Activated naive CD8-positive, alpha-beta T cell treated with anti-CD3 and anti-CD28 coated beads for 36 hours (primary cell): ENCODE results near the gene EXPH5. TPM values are rescaled to one million over a fixed set of nuclear protein-coding genes. Genes with fewer than 3 reads are reported as not detected.
A peak's percentile ranks its signal among the peaks of the same experiment; 100 is the strongest.
"Not testable (repeated sequence)": the region's sequence is repeated elsewhere in the genome, so short reads cannot be mapped to it uniquely, and the experiment has no call there.

Experiments used
- DNase-seq: peaks from one replicate; pipeline ENCODE4 v3.0.0; 2021
- H3K27ac Mint-ChIP-seq: one replicate; pipeline ENCODE4 v1.8.0; 2022; ENCODE audit warnings: mild to moderate bottlenecking, moderate library complexity, mixed read lengths
- H3K27me3 Mint-ChIP-seq: one replicate; pipeline ENCODE4 v1.8.0; 2022; ENCODE audit warnings: mild to moderate bottlenecking, mixed read lengths
- H3K36me3 Mint-ChIP-seq: one replicate; pipeline ENCODE4 v1.8.0; 2021; ENCODE audit warnings: mild to moderate bottlenecking, mixed read lengths
- H3K4me1 Mint-ChIP-seq: one replicate; pipeline ENCODE4 v1.8.0; 2021; ENCODE audit warnings: mixed read lengths
- H3K4me3 Mint-ChIP-seq: one replicate; pipeline ENCODE4 v1.8.0; 2022; ENCODE audit warnings: mild to moderate bottlenecking, moderate library complexity, mixed read lengths
- H3K9me3 Mint-ChIP-seq: one replicate; pipeline ENCODE4 v1.8.0; 2022; ENCODE audit warnings: mixed read lengths
- total RNA-seq, 2 experiments: library from RNA; stranded (reverse); gene quantifications; one replicate each; pipeline ENCODE4 v1.2.3, GENCODE V29; 2021

EXPH5 gene
- total RNA-seq, 2 experiments from 2014 or later = 2.5 to 3.1 TPM

DNA sequence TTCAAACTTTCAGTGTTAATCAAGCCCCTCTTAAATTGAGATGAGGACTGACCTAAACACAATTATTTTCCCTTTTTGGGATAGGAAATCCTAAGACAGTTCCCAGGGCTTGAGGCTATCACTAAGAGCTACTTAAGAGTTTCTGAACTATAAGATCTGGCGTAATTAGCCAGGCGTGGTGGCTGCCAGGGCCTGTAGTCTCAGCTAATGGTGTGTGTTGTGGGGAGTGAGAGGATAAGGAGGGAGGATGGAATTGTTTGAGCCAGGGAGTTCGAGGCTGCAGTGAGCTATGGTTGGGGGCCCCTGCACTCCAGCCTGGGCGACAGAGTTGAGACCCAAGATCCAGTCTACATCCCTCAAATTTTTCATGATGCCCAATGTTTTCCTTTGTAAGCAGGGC is 23.5 kb upstream of the EXPH5 start:
- H3K4me1 Mint-ChIP-seq = peaks cover 11% of the 10 kb centered on the region
- peaks cover 12% of the 10 kb centered on the region for H3K27me3 Mint-ChIP-seq
- H3K36me3 Mint-ChIP-seq = no peaks in the 10 kb centered on the region
- no peak overlapping the region for H3K4me3 Mint-ChIP-seq
- no peak for DNase-seq
- H3K9me3 Mint-ChIP-seq = no peaks in the 10 kb centered on the region
- no peak overlapping the region for H3K27ac Mint-ChIP-seq

DNA sequence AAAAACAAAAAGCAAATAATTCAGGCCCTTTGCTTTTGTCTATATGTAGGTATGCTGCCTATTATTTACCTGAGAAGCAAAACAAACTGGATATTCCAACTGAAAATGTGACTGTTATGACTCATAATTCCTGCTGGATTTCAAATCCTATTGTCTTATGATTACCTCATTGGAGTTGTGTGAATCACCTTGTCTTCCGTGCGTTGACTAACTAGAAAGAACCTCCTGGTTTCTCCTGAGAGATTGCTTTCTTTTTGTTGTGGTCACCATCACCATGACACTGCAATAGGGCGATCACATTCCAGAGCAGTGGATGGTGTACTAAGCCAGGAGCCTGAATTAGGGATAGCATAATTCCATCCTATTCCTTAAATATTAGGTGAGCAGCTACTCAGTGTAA is 23.0 kb upstream of the EXPH5 start:
- H3K27ac Mint-ChIP-seq = no peak overlapping the region
- no peak overlapping the region for H3K4me3 Mint-ChIP-seq
- no peaks in the 10 kb centered on the region for H3K9me3 Mint-ChIP-seq
- no peak for DNase-seq
- H3K36me3 Mint-ChIP-seq = no peaks in the 10 kb centered on the region
- peaks cover 8% of the 10 kb centered on the region for H3K4me1 Mint-ChIP-seq
- H3K27me3 Mint-ChIP-seq = peaks cover 12% of the 10 kb centered on the region

DNA sequence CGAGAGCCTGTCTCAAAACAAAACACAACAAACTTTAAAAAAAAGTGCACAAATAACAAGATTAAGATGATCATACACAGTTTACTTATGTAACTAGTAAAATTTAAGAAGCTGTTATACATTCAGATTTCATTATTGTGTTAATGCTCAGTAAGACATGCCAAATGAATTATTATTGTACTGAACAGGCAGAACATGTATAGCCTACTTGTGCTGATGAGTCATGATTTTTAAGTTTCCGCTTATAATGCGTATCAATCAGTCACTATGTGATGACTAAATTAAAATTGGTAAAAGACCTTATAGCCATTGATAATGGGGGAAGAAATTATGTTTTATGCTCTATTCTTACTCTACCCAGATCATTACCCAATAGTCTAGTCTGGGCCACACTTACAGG is 20.5 kb upstream of the EXPH5 start:
- no peaks in the 10 kb centered on the region for H3K9me3 Mint-ChIP-seq
- no peak for DNase-seq
- no peaks in the 10 kb centered on the region for H3K36me3 Mint-ChIP-seq
- no peak overlapping the region for H3K4me3 Mint-ChIP-seq
- peaks cover 12% of the 10 kb centered on the region for H3K27me3 Mint-ChIP-seq
- H3K27ac Mint-ChIP-seq = no peak overlapping the region
- no peaks in the 10 kb centered on the region for H3K4me1 Mint-ChIP-seq

GRCh38 chr11:108609682-108610081 is 16.1 kb upstream of the EXPH5 start:
- H3K4me3 Mint-ChIP-seq = no peak overlapping the region
- no peaks in the 10 kb centered on the region for H3K4me1 Mint-ChIP-seq
- H3K27ac Mint-ChIP-seq = no peak overlapping the region
- peaks cover 3% of the 10 kb centered on the region for H3K27me3 Mint-ChIP-seq
- no peaks in the 10 kb centered on the region for H3K9me3 Mint-ChIP-seq
- no peaks in the 10 kb centered on the region for H3K36me3 Mint-ChIP-seq
- DNase-seq = no peak

- DNase-seq = no peak
- H3K4me3 Mint-ChIP-seq = no peak overlapping the region
Measured at GRCh38 chr11:108608548-108608947, 15.0 kb upstream of the EXPH5 start.

DNA sequence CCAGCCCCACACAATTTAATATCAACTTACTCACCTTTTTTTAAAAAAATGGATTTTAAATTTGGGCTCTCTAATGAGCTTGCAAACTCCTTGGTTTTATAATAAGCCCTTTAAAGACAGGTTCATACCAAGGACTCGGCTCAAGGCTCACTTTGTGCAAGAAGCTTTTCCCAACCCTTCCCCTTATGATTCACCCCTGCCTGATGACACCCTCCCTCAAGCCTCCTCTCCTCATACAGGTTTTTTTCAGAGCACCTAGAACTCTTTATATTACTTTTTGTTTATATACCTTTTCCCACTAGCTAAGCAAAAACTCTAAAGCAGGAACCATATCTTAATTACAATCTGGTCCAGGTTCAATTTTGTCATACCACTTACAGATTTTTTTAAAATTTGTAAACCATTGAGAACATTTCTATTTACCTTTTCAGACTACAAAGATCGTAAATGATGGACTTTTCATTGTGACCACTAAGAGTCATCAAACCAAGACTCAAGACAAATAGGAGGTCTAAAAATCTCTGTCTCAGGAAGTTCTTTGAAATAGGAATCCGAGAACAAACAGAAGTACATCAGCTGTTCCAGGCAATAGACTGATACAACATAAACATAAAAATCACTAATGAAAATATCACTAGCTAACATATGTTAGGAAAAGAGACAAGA is 13.1 kb upstream of the EXPH5 start:
- no peaks in the 10 kb centered on the region for H3K9me3 Mint-ChIP-seq
- H3K4me1 Mint-ChIP-seq = no peaks in the 10 kb centered on the region
- peaks cover 12% of the 10 kb centered on the region for H3K27me3 Mint-ChIP-seq
- H3K36me3 Mint-ChIP-seq = no peaks in the 10 kb centered on the region
- no peak overlapping the region for H3K4me3 Mint-ChIP-seq
- no peak for DNase-seq
- no peak overlapping the region for H3K27ac Mint-ChIP-seq

More at GRCh38 chr11:108608548-108608947, 15.0 kb upstream of the EXPH5 start:
- Mint-ChIP-seq H3K4me1 (no peaks in the 10 kb centered on the region), H3K27me3 (peaks cover 5% of the 10 kb centered on the region), H3K36me3 (no peaks in the 10 kb centered on the region), H3K27ac (no peak overlapping the region), H3K9me3 (no peaks in the 10 kb centered on the region)

DNA sequence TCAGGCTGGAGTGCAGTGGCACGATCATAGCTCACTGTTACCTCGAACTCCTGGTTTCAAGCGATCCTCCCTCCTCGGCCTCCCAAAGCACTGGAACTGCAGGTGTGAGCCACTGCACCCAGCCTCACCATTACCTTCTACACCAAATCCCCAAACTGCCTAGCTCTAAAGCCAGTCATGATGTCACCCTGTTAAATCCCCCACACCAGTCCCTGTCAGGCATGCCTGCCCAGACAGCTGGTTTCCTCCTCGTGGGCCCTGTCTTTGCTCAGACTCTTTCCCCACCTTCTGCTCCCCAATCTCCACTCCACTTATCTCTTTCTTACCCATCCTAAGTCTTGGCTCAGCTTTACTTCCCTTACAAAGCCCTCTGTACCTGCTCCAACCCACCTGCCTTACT is 12.5 kb upstream of the EXPH5 start:
- no peaks in the 10 kb centered on the region for H3K9me3 Mint-ChIP-seq

DNA sequence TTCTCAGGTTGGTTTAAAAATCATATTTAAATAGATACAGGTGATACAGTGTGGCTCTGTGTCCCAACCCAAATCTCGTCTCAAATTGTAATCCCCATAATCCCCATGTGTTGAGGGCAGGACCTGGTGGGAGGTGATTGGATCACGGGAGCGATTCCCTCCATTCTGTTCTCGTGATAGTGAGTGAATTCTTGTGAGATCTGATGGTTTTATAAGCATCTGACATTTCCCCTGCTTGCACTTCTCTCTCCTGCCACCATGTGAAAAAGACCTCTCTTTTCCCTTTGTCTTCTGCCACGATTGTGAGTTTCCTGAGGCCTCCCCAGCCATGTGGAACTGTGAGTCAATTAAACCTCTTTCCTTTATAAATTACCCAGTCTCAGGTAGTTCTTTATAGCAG is 9.2 kb upstream of the EXPH5 start:
- not testable (repeated sequence) for H3K4me3 Mint-ChIP-seq, H3K4me1 Mint-ChIP-seq, DNase-seq, H3K27ac Mint-ChIP-seq, H3K9me3 Mint-ChIP-seq, H3K36me3 Mint-ChIP-seq
- H3K27me3 Mint-ChIP-seq = peaks cover 12% of the 10 kb centered on the region

More for the DNA sequence above, 12.5 kb upstream of the EXPH5 start:
- DNase-seq = no peak
- Mint-ChIP-seq H3K36me3 (no peaks in the 10 kb centered on the region), H3K4me3 (no peak overlapping the region), H3K4me1 (no peaks in the 10 kb centered on the region), H3K27ac (no peak overlapping the region), H3K27me3 (peaks cover 12% of the 10 kb centered on the region)

DNA sequence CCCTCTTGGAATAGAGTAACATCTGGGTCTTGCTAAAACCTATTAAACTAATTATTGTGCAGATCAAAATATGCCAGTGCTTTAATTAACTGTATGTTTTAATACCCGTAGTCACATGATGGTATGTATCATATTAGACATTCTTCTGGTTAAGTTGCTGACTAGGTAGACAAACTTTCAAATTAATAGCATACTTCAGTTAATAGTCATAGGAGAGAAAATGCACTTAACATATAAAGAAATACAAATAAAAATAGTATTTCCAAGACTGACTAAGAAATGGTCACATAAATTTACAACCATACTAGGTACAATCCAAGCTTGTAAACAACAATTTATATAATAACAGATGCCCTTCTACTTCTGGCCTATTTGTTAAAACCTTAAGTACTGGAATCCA is 7.6 kb upstream of the EXPH5 start:
- no peak for DNase-seq
- no peaks in the 10 kb centered on the region for H3K9me3 Mint-ChIP-seq
- no peak overlapping the region for H3K4me3 Mint-ChIP-seq
- H3K27me3 Mint-ChIP-seq = peaks cover 14% of the 10 kb centered on the region
- no peak overlapping the region for H3K27ac Mint-ChIP-seq
- H3K36me3 Mint-ChIP-seq = no peaks in the 10 kb centered on the region
- H3K4me1 Mint-ChIP-seq = no peaks in the 10 kb centered on the region

GRCh38 chr11:108599978-108600377 is 6.4 kb upstream of the EXPH5 start:
- no peaks in the 10 kb centered on the region for H3K36me3 Mint-ChIP-seq
- no peak for DNase-seq
- H3K4me1 Mint-ChIP-seq = no peaks in the 10 kb centered on the region
- H3K9me3 Mint-ChIP-seq = no peaks in the 10 kb centered on the region
- no peak overlapping the region for H3K27ac Mint-ChIP-seq
- H3K27me3 Mint-ChIP-seq = peaks cover 18% of the 10 kb centered on the region
- no peak overlapping the region for H3K4me3 Mint-ChIP-seq

- peaks cover 14% of the 10 kb centered on the region for H3K27me3 Mint-ChIP-seq
- peaks cover 10% of the 10 kb centered on the region for H3K4me1 Mint-ChIP-seq
- no peaks in the 10 kb centered on the region for H3K36me3 Mint-ChIP-seq
- no peak overlapping the region for H3K4me3 Mint-ChIP-seq
- DNase-seq = no peak
- H3K27ac Mint-ChIP-seq = no peak overlapping the region
- no peaks in the 10 kb centered on the region for H3K9me3 Mint-ChIP-seq
Measured at GRCh38 chr11:108597736-108598355, 4.3 kb upstream of the EXPH5 start.

- Mint-ChIP-seq H3K27ac (no peak overlapping the region), H3K9me3 (no peaks in the 10 kb centered on the region), H3K27me3 (peaks cover 7% of the 10 kb centered on the region), H3K4me1 (peaks cover 17% of the 10 kb centered on the region), H3K36me3 (peaks cover 3% of the 10 kb centered on the region), H3K4me3 (no peak overlapping the region)
- DNase-seq = no peak
Measured at GRCh38 chr11:108596701-108597100, 3.1 kb upstream of the EXPH5 start.

DNA sequence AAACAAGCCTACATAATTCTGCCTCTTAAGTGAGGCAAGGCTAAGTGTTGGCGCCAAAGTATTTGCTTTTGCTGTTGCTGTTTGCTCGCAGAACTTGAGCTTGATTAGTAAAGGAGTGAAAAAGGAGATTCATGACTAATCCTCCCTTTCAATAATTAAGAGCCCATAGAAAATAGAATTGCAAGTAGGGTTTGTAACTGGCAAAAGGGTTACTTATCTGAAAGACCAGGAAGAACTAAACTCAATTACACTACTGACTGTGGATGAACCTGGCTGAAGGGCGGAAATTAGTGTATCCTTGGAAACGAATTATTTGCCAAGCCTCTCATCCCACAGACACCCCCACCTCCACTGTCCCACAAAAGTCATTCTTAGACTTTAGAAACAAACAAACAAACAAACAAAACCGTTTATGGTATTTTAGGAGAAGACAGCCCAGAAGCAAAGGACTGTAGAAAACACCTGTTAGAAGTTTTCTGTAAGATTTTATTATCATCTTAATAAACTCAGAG is 411 bp upstream of the EXPH5 start:
- Mint-ChIP-seq H3K9me3 (no peaks in the 10 kb centered on the region), H3K27ac (no peak overlapping the region), H3K4me3 (peak overlapping the region; percentile 91), H3K4me1 (peaks cover 17% of the 10 kb centered on the region), H3K27me3 (peaks cover 7% of the 10 kb centered on the region), H3K36me3 (peaks cover 5% of the 10 kb centered on the region)
- no peak for DNase-seq

DNA sequence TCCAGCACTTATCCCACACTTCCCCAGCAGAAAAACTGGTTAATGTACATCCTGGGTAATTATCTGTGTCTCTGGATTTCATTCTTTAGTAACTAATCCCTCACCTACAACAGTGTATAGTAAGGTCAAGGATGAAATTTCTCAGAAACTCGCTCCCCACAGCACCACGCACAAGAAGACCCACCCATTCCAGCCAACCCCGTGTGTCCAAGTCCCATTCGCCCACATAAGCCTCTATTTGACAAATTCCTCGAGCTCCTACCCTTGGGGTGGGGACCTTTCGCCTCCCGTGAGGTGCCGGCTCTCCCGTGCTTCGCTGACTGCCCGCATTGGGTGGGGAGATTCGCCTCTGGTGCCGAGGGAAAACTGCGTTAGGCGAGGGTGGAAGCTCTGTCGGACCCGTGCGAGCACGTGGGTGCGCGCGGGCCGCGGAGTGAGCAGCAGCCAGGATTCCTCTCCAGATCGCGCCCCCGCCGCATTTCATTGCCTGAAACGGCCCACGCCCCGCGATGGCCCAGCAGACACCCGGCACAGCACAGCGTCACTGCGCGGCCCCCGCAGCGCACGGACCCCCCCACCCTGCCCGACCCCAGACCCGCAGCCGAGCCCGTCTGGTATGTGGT is 866 bp downstream of the EXPH5 start:
- H3K9me3 Mint-ChIP-seq = no peaks in the 10 kb centered on the region
- peak overlapping the region; percentile 91 for H3K4me3 Mint-ChIP-seq
- peak overlapping the region; percentile 90 for H3K27ac Mint-ChIP-seq
- peaks cover 7% of the 10 kb centered on the region for H3K27me3 Mint-ChIP-seq
- peak; percentile 62 for DNase-seq
- H3K36me3 Mint-ChIP-seq = peaks cover 5% of the 10 kb centered on the region
- peaks cover 17% of the 10 kb centered on the region for H3K4me1 Mint-ChIP-seq

DNA sequence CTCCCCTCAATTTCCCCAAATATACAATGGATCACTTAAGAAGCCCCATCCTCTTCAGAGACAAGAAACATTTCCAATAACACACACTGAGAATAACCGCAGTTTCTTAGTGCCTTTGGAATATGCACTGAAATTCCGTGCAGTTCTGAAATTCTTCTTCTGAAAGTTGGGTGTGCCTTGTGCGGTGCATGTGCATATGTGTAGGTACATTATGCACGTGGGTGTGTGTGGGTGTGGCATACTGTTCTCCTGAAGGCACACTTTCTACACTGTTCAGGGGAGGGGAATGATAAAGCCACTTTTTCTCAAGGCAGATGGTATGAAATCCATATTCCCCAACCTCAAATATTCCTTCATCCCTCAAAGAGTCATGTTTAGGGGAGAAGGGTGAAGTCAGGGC is 1.7 kb downstream of the EXPH5 start:
- no peaks in the 10 kb centered on the region for H3K9me3 Mint-ChIP-seq
- peaks cover 5% of the 10 kb centered on the region for H3K36me3 Mint-ChIP-seq
- H3K27ac Mint-ChIP-seq = no peak overlapping the region
- no peak overlapping the region for H3K4me3 Mint-ChIP-seq
- H3K4me1 Mint-ChIP-seq = peaks cover 19% of the 10 kb centered on the region
- DNase-seq = no peak
- H3K27me3 Mint-ChIP-seq = peaks cover 7% of the 10 kb centered on the region
